Stimulated activated naive CD8-positive, alpha-beta T cell treated with anti-CD3 and anti-CD28 coated beads, Interleukin-15, Interleukin-2, amounts not matched to agents 100 ng/mL and 50 ng/mL, for 24 hours (primary cell): ENCODE measurements around the gene ACSL6.
A peak's percentile ranks its signal among the peaks of the same experiment; 100 is the strongest.

ENCODE experiments used
- H3K27ac Mint-ChIP-seq: one replicate; pipeline ENCODE4 v1.8.0; 2021; ENCODE audit warnings: mild to moderate bottlenecking, mixed read lengths
- H3K27me3 Mint-ChIP-seq: one replicate; pipeline ENCODE4 v1.8.0; 2021; ENCODE audit warnings: mixed read lengths
- H3K36me3 Mint-ChIP-seq: one replicate; pipeline ENCODE4 v1.8.0; 2021; ENCODE audit warnings: low read depth, mixed read lengths
- H3K4me1 Mint-ChIP-seq: one replicate; pipeline ENCODE4 v1.8.0; 2021; ENCODE audit warnings: low read depth, mixed read lengths
- H3K4me3 Mint-ChIP-seq: one replicate; pipeline ENCODE4 v1.8.0; 2021; ENCODE audit warnings: mild to moderate bottlenecking, mixed read lengths
- H3K9me3 Mint-ChIP-seq: one replicate; pipeline ENCODE4 v1.8.0; 2021; ENCODE audit warnings: mixed read lengths

The ACSL6 gene

DNA sequence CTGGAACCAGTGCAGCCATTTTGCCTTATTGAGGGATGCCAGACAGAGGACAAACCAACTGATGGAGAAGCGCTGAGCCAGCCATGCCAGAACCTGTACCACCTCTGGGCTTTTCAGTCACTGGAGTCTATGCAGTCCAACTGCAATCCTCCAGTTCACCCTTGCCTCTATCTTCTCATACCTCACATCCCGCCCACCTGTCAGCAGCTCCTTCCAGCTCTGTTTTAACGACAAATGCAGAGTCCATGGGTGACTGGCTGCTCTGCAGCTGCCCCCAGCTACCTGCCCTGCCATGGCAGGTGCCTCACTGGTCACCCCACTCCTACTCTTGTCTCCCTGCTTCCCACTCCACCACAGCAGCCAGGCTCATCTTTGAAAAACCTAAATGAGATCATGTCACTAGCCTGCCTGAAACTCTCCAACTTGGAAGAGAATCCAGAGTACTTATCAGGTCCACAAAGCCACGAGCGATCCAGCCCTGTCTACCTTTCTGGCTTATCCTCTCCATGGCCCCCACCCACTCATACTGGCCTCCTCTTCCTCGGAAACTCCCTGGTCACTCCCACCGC is 14.0 kb upstream of the ACSL6 start:
- H3K36me3 Mint-ChIP-seq = peaks cover 3% of the 10 kb centered on the region
- H3K4me1 Mint-ChIP-seq = peaks cover 5% of the 10 kb centered on the region

DNA sequence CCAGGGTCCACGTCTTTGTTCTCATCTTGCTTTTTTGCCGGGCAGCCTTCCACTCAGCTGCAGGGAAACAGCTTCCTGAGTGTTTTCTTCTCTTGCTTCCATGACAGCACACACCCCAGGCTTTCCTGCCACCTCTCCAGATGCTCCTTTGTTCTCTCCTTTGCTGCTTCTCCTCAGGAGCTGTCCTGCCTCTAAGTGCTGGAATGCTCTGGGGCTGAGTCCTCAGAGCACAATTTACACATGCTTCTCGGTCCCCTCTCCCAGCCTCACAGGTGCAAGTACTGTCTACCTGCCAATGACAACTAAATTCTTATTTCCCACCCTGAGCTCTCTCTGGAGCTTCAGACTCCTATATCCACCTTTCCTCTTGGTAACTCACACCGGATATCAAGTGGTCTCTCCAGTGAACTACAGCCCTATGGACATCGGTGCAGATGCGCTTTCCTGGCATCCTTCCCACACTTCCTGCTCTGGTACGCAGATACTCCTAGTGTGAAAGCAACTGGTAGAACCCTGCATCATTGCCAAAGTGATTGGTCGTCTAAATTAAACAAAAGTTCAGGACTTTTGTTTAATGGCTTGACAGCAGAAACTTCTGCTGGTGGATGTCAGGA is 13.4 kb upstream of the ACSL6 start:
- H3K9me3 Mint-ChIP-seq = no peaks in the 10 kb centered on the region
- H3K36me3 Mint-ChIP-seq = peaks cover 3% of the 10 kb centered on the region
- peaks cover 6% of the 10 kb centered on the region for H3K27me3 Mint-ChIP-seq
- H3K4me3 Mint-ChIP-seq = no peak overlapping the region
- no peak overlapping the region for H3K27ac Mint-ChIP-seq
- peaks cover 5% of the 10 kb centered on the region for H3K4me1 Mint-ChIP-seq

More for the DNA sequence above, 14.0 kb upstream of the ACSL6 start:
- Mint-ChIP-seq H3K27ac (no peak overlapping the region), H3K9me3 (no peaks in the 10 kb centered on the region), H3K4me3 (no peak overlapping the region), H3K27me3 (peaks cover 11% of the 10 kb centered on the region)

DNA sequence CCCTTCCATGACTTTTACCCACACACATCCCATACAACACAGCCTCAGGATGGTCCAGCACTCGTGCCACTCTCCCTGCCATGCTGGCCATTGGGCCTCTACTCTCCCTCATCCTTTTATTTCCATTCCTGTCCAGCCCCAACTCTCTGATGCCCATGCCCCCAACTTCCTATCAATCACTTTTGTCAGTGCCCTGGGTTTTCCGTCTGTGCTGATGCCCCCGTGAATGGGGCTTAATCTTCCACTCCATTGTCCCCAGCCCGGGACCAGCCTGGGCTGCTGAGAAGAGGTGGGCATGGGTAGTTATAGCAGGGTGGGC is 12.6 kb upstream of the ACSL6 start:
- H3K4me3 Mint-ChIP-seq = no peak overlapping the region
- peaks cover 3% of the 10 kb centered on the region for H3K36me3 Mint-ChIP-seq
- H3K9me3 Mint-ChIP-seq = no peaks in the 10 kb centered on the region
- H3K27me3 Mint-ChIP-seq = no peaks in the 10 kb centered on the region
- H3K4me1 Mint-ChIP-seq = peaks cover 10% of the 10 kb centered on the region
- no peak overlapping the region for H3K27ac Mint-ChIP-seq

DNA sequence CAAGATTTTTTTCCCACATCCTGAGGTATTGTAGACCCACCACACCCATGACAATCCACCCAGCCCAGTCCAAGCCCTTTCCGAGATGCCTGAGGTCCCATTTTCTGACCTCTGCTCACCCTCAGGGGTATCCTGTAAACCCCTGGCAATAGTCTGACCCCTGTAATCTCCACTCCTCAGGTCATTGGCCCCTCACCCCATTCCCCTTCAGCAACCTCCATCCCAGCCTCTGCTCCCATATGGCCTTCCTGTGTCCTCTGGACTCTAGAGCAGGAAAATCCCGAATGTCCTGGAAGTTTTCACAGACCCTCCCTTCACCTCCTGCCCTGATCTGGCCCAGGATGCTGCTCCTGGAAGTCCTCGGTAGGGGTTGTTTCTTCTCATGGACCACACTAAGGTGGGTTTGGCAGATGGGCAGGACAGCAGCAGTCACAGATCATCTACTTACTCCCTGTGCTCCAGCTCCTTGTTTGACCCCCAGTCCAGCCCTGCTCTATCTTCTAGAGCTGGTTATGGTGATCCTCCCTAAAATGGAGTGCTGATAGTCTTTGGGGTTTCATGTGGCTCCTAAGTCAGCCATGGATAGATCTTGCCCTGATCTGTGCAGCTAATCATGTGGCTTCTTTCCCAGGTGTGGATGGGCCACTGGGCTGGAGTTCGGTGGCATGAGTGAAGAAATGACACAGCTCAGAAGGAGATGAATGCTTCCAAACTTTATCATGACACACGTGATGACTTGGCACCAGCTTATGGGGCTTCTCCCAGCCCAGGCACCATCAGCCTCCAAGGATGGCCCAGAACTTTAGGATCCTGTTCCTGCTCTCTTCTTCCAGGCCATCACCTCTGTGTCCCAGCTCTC is 12.0 kb upstream of the ACSL6 start:
- Mint-ChIP-seq H3K9me3 (no peaks in the 10 kb centered on the region), H3K4me1 (peaks cover 13% of the 10 kb centered on the region)

DNA sequence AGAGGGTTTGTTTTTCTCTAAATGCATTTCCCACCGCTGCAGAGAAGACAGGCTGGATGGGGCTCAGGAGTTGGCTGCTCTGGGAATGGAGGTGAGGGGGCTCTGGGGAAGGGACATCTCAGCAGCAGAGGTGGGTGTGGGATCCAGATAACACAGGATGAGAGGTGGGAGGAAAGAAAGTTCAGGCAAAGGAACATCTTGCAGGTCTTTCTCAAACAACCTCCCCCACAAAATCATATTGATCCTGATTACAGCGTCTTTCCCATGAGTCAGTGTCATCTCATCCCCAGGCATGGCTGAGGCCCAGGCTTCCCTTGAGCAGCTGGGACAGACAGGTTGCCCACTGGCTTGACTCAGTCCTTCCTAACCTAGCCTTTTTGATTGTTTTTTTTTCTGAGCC is 11.3 kb upstream of the ACSL6 start:
- H3K36me3 Mint-ChIP-seq = peaks cover under 1% of the 10 kb centered on the region
- H3K4me1 Mint-ChIP-seq = peaks cover 18% of the 10 kb centered on the region
- no peak overlapping the region for H3K27ac Mint-ChIP-seq
- H3K9me3 Mint-ChIP-seq = no peaks in the 10 kb centered on the region
- H3K4me3 Mint-ChIP-seq = peak overlapping the region; percentile 27
- H3K27me3 Mint-ChIP-seq = peaks cover 3% of the 10 kb centered on the region

More for the DNA sequence above, 12.0 kb upstream of the ACSL6 start:
- H3K36me3 Mint-ChIP-seq = peaks cover 3% of the 10 kb centered on the region
- H3K27ac Mint-ChIP-seq = no peak overlapping the region
- peak overlapping the region; percentile 27 for H3K4me3 Mint-ChIP-seq
- H3K27me3 Mint-ChIP-seq = no peaks in the 10 kb centered on the region

DNA sequence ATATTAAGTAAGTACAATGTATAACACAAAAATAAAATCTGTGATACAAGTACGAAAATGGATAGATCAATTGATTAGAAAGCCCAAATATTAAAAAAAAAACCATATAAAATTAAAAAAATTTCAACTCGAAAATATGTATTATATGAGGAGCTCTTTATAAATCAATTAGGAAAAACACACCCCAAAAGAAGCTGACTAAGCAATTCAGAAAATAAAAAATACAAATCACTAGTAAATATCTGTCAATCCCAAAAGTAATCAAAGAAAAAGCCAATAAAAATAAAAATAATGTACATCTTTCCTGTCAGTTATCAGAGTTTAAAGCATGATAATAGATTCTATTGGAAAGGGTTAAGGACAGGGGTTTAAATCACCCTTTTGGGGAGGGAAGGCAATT is 10.2 kb upstream of the ACSL6 start:
- Mint-ChIP-seq H3K27me3 (peaks cover 11% of the 10 kb centered on the region), H3K4me3 (no peak overlapping the region), H3K27ac (no peak overlapping the region), H3K36me3 (no peaks in the 10 kb centered on the region), H3K9me3 (no peaks in the 10 kb centered on the region), H3K4me1 (peaks cover 29% of the 10 kb centered on the region)

DNA sequence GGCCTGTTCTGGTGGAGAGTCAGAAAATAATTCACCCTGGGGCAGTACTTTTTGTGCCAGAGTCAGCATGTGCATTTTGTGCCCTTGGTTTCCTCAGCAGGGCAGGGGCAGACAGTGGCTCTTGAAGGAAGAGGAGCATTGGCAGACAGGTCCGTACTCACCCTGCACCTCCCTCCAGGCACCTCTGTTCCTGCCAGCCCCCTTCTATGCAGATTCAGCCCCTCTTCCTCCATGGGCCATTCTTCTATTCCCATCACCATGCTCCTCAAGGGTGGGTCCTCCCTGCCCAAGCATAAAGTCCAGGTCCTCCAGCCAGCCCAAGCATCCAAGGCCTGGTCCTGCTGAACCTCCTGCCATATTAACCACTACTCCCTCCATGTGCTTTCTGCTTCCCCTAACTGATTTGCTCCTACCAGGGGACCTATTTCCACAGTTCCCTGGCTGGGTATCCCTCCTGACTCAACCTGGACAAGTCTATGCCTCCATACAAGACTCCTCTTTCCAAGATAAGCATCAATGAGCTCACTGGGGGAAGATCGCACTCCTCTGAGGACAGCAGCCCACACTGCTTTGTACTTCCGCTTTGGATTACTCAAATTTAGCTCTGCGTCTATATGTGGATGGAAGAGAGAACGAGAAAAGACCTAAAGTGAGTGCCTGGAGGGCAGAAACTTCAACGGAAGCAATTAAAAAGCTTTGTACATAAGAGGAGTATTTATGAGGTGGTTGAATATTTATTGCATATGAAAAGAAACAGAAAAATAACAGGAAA is 9.3 kb upstream of the ACSL6 start:
- H3K4me1 Mint-ChIP-seq = peaks cover 36% of the 10 kb centered on the region
- H3K27me3 Mint-ChIP-seq = peaks cover 18% of the 10 kb centered on the region
- H3K4me3 Mint-ChIP-seq = peak overlapping the region; percentile 74
- H3K9me3 Mint-ChIP-seq = no peaks in the 10 kb centered on the region
- H3K36me3 Mint-ChIP-seq = no peaks in the 10 kb centered on the region
- peak overlapping the region; percentile 100 for H3K27ac Mint-ChIP-seq

DNA sequence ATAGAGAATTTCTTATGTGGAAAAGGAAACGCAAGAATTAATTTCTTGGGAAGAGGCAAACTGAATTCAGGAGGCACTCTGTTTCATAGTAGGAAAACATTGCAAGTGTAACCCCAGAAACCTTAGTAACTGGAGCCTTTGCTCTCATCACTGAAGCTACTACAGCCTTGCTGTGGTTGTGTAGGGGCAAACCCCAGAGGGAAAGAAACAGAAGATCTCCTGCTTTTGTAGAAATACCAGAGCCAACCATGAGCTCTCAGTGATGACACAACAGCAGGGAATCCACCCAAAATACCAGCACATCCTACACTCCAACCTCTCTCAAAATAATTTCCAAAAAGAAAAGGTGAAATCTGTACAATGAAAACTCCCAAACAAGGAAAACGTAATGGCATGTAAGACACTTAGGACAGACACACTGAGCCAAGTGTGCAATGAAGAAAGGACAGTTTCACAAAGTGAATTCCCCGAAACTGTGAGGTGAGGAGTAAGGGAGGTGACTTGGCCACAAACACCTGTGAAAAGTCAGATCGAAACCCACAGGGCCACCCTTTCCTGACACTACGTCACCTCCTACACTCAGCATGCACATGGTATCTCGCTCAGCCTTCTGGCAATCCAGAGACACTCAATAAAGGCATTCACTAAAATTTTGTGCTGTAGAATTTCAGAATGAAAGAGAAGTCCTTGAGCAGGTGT is 8.5 kb upstream of the ACSL6 start:
- peak overlapping the region; percentile 74 for H3K4me3 Mint-ChIP-seq
- peaks cover 36% of the 10 kb centered on the region for H3K4me1 Mint-ChIP-seq
- H3K36me3 Mint-ChIP-seq = no peaks in the 10 kb centered on the region
- H3K9me3 Mint-ChIP-seq = no peaks in the 10 kb centered on the region
- H3K27me3 Mint-ChIP-seq = peaks cover 25% of the 10 kb centered on the region
- peak overlapping the region; percentile 100 for H3K27ac Mint-ChIP-seq

DNA sequence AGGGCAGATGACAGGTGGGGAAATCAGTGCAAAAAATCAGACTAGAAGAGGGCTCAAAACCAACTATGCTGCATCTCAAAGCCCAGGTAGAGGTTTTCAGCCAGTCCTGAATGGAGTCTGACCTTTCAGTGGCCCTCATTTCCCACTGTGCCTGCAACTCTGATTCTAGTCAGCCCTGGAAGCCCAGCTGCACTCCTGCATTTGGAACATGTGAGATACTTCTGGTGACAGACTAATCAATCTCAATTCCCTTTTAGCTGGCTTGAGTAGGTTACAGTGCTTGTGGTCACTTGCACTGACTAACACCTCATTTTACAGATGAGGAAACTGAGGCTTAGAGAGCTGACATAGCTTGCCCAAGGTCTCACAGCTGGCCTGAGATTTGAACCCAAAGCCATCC is 7.9 kb upstream of the ACSL6 start:
- peaks cover 31% of the 10 kb centered on the region for H3K27me3 Mint-ChIP-seq
- peak overlapping the region; percentile 1 for H3K4me3 Mint-ChIP-seq
- H3K36me3 Mint-ChIP-seq = no peaks in the 10 kb centered on the region
- H3K4me1 Mint-ChIP-seq = peaks cover 36% of the 10 kb centered on the region
- H3K27ac Mint-ChIP-seq = peak overlapping the region; percentile 83
- H3K9me3 Mint-ChIP-seq = no peaks in the 10 kb centered on the region

DNA sequence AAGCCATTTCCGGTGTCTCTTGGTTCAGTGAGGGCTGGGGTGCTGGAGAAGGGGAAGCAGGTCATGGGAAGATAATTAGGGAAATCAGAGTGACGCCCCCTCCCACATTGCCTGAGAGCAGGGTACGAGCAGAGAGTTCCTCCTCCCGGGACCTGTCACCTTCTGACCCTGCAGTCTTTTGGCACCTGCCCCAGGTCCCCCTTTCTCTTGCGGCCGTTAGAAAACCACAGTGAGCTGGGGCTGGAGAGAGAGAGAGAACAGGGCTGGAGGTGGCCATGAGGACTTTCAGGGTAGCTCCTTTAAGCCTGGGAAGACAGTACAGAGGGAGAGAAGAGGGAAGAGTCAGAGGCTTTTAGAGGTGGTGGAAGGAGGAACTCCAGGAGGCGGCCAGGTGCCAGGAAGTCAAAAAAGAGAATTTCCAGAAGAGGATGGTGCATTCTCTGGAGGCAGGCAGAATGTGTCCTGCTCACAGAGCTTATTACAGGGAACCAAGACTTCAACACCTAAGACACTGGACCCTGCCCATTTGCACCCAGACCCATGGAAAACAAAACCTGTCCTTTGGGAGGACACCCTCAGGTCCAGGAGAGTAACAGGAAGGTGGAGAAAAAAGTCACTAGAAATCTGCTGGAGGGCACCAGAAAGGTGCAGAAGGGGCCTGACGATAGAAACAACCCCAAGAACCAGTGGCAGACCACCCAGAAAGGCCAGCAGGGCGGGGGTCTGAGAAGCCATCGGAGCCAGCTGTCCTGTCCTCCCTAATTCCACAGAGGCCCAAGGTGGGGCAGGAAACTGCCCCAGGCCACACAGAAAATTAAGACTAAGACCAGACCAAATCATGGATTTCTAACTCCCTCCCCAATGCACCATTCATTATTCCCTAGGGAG is 6.5 kb upstream of the ACSL6 start:
- no peaks in the 10 kb centered on the region for H3K36me3 Mint-ChIP-seq
- peak overlapping the region; percentile 47 for H3K27ac Mint-ChIP-seq
- peaks cover 40% of the 10 kb centered on the region for H3K27me3 Mint-ChIP-seq
- H3K4me1 Mint-ChIP-seq = peaks cover 36% of the 10 kb centered on the region
- H3K4me3 Mint-ChIP-seq = no peak overlapping the region
- H3K9me3 Mint-ChIP-seq = no peaks in the 10 kb centered on the region

DNA sequence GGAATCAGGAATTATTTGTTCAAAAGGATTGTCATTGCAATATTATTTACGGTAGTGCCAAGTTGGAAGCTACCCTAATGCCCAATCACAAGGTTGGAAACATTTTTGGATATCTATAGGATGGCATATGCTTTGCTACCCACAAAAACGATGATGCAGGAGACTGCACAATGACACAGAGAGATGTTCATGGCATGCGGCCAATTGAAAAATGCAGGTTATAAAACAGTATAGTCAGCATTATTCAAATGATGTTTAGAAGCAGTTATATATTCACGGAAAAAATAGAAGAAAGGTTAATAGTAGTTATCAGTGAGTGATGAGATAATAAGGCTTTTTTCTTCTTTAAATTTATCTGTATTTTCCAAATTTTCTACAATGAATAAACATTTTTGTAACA is 5.9 kb upstream of the ACSL6 start:
- H3K27me3 Mint-ChIP-seq = peaks cover 45% of the 10 kb centered on the region
- H3K27ac Mint-ChIP-seq = peak overlapping the region; percentile 47
- H3K4me3 Mint-ChIP-seq = no peak overlapping the region
- peaks cover 39% of the 10 kb centered on the region for H3K4me1 Mint-ChIP-seq
- H3K9me3 Mint-ChIP-seq = no peaks in the 10 kb centered on the region
- H3K36me3 Mint-ChIP-seq = no peaks in the 10 kb centered on the region

DNA sequence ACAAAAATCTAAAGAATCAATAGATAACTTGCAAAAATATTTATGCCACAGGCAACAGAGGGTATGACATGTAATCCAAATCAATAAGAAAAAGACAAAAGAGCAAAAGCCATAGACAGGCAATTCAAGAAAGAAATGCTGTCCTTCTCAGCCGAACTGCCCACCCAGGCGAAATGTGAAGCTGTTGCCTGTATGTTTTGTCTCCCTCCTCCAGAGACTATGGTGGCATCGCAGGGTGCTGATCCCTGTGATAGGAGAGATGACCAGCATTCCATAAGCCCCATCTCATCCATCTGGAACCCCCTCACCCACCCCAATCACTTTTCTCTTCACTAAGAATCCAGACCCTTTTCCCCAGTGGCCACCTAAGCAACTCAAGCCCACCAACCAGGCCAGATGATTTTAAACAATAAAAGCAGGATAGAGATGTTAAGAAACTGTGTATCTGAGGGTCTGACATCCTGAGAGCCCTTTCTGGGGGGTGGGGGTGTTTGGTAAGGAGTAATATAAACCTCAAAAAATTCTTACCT is 5.3 kb upstream of the ACSL6 start:
- Mint-ChIP-seq H3K4me3 (no peak overlapping the region), H3K27ac (no peak overlapping the region), H3K4me1 (peaks cover 44% of the 10 kb centered on the region), H3K36me3 (no peaks in the 10 kb centered on the region), H3K27me3 (peaks cover 46% of the 10 kb centered on the region), H3K9me3 (no peaks in the 10 kb centered on the region)

DNA sequence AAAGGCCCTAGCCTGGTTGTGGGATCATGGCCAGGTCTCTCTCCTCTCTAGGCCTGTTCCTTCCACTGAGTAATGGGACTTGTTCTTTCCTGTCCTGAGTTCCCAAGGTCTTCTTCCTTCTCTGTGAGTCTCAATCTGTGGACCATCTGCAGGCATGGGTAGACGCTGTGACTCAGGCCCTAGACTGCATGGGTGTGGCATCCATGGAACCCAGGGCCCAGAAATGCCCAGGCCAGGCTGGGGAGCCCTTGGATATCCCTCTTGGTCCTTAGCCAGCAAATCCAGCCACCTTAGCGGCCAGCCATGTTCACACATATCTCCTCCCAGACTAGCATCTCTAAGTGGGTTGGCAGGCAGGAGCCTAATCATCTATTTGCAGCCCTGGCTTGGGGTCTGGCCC is 2.3 kb upstream of the ACSL6 start:
- no peak overlapping the region for H3K4me3 Mint-ChIP-seq
- no peaks in the 10 kb centered on the region for H3K9me3 Mint-ChIP-seq
- peaks cover 59% of the 10 kb centered on the region for H3K27me3 Mint-ChIP-seq
- H3K36me3 Mint-ChIP-seq = no peaks in the 10 kb centered on the region
- no peak overlapping the region for H3K27ac Mint-ChIP-seq
- peaks cover 47% of the 10 kb centered on the region for H3K4me1 Mint-ChIP-seq
